HL-60 (cell line): ENCODE measurements around the gene TAGAP.

Experiments used
- DNase-seq, 2 experiments: peaks; one replicate each; pipeline ENCODE4 v3.0.0-alpha.2; 2010 to 2020; ENCODE audit warnings: low read depth in 1 of 2, low spot score in 1 of 2
- H3K27ac ChIP-seq: fragments of 250-450 bp; sonication (Bioruptor Pico); replicated peaks from 2 replicates; pipeline ENCODE4 v1.5.1; 2020; ENCODE audit warnings: mild to moderate bottlenecking, moderate library complexity
- H3K27me3 ChIP-seq: fragments of 250-450 bp; sonication (Bioruptor Pico); 2 replicates; pipeline ENCODE4 v1.5.1; 2021; ENCODE audit warnings: mild to moderate bottlenecking, moderate library complexity; ENCODE audit not compliant: insufficient read depth, poor library complexity, severe bottlenecking
- H3K4me3 ChIP-seq: replicated peaks from 2 replicates; pipeline ENCODE4 v1.5.1; 2011; ENCODE audit warnings: mild to moderate bottlenecking, control low read depth, low read length; ENCODE audit not compliant: insufficient read depth
- GABPA ChIP-seq: IDR thresholded peaks from 2 replicates; pipeline ENCODE4 v1.6.1; 2012; ENCODE audit warnings: low read depth
- POLR2AphosphoS5 ChIP-seq: IDR thresholded peaks from 2 replicates; pipeline ENCODE4 v1.6.1; 2012; ENCODE audit warnings: low read depth
- REST ChIP-seq: IDR thresholded peaks from 2 replicates; pipeline ENCODE4 v1.6.1; 2012; ENCODE audit warnings: low read depth; ENCODE audit not compliant: insufficient replicate concordance
- SPI1 ChIP-seq: IDR thresholded peaks from 2 replicates; pipeline ENCODE4 v1.6.1; 2012; ENCODE audit warnings: low read depth, mild to moderate bottlenecking, borderline replicate concordance
- TF ChIP-seq, protein P1 (sequence below): IDR thresholded peaks from one replicate; pipeline ENCODE4 v1.5.1; 2011; ENCODE audit warnings: low read length, control low read depth, inconsistent platforms; ENCODE audit not compliant: insufficient read depth

TAGAP gene

GRCh38 chr6:159056899-159057298 lies 12.1 kb upstream of the TAGAP start:
- TF ChIP-seq, protein P1, sequence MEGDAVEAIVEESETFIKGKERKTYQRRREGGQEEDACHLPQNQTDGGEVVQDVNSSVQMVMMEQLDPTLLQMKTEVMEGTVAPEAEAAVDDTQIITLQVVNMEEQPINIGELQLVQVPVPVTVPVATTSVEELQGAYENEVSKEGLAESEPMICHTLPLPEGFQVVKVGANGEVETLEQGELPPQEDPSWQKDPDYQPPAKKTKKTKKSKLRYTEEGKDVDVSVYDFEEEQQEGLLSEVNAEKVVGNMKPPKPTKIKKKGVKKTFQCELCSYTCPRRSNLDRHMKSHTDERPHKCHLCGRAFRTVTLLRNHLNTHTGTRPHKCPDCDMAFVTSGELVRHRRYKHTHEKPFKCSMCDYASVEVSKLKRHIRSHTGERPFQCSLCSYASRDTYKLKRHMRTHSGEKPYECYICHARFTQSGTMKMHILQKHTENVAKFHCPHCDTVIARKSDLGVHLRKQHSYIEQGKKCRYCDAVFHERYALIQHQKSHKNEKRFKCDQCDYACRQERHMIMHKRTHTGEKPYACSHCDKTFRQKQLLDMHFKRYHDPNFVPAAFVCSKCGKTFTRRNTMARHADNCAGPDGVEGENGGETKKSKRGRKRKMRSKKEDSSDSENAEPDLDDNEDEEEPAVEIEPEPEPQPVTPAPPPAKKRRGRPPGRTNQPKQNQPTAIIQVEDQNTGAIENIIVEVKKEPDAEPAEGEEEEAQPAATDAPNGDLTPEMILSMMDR, result no peak
- no peak for TF ChIP-seq GABPA
- no peak for TF ChIP-seq SPI1
- no peak for TF ChIP-seq POLR2AphosphoS5
- TF ChIP-seq REST, result no peak

DNA sequence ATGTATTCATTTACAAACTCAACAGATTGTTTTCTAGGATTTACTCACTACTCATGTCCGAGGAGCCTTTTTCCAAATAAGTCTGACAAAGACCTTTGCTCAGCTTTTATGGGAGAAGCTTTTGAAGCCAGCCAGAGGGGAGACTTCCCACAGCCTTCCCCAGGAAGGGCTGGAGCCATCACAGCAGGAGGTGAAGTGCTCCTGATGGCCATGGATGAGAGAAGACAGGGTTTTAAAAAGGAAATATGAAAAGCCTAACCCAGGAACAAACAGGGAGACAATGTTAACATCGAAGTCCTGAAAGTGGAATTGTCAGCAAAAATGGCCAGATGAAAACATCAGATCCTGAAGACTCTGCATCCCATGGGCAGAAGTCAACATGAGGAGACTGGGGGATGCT lies 11.6 kb upstream of the TAGAP start:
- Histone ChIP-seq H3K4me3 (no peak overlapping the region), H3K27me3 (no peaks in the 10 kb centered on the region), H3K27ac (peak overlapping the region; percentile 90)
- TF ChIP-seq POLR2AphosphoS5, result no peak
- TF ChIP-seq REST, result no peak
- TF ChIP-seq, protein P1, result no peak
- TF ChIP-seq GABPA, result no peak
- TF ChIP-seq SPI1, result no peak
- DNase-seq, result no peak

More at GRCh38 chr6:159056899-159057298, 12.1 kb upstream of the TAGAP start:
- peak overlapping the region; percentile 90 for H3K27ac ChIP-seq
- no peak overlapping the region for H3K4me3 ChIP-seq
- no peak for DNase-seq
- H3K27me3 ChIP-seq, result no peaks in the 10 kb centered on the region

DNA sequence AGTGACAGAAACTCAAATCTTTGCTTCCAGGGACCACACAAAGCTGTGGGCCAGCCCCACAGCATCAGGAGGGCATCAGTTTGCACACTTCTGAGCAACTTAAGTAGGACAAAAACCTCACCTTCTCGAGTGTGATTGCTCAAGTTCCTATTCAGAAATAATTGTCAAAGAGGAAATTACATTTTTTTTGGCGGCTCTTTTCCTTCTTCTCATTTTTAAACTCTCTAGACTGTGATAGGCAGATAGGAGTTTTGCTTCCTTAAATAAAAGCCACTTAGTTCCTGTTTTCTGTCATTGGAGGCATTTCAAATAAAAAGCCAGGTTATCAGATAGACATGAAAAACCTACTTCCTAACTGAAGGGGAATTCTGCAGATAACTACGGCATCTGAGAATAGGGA lies 11.2 kb upstream of the TAGAP start:
- TF ChIP-seq REST, result no peak
- no peak for TF ChIP-seq POLR2AphosphoS5
- TF ChIP-seq, protein P1, result no peak
- TF ChIP-seq SPI1, result peak; percentile 35; the same call in 1 of the 2 replicates
- no peak for TF ChIP-seq GABPA
- no peak overlapping the region for H3K4me3 ChIP-seq
- H3K27me3 ChIP-seq, result no peaks in the 10 kb centered on the region
- DNase-seq, result peak in 1 of 2 experiments; percentile 78
- peak overlapping the region; percentile 90 for H3K27ac ChIP-seq
